Gastrocnemius medialis (tissue), 4 donors: ENCODE data around the gene ACOXL. TPM values are rescaled to one million over a fixed set of nuclear protein-coding genes. Genes with fewer than 3 reads are reported as not detected.
A peak's percentile ranks its signal among the peaks of the same experiment; 100 is the strongest.

Experiments used
- ATAC-seq, 2 donors: fragments of 150-250 bp; one replicate each; pipeline ENCODE4 v1.9.1; 2016
- DNase-seq, 2 donors: peaks; one replicate each; pipeline ENCODE4 v3.0.0-alpha.2; 2019
- H3K27ac ChIP-seq, 4 donors: fragments of 200-600 bp; sonication (generic); 1 replicate in 1 of 4; 2 replicates in 3 of 4; pipeline ENCODE4 v1.5.1; 2016 to 2018; ENCODE audit warnings: mild to moderate bottlenecking in 2 of 4, moderate library complexity in 1 of 4
- H3K27me3 ChIP-seq, 3 donors: fragments of 200-600 bp; sonication (generic) in 2 of 3; 1 replicate in 1 of 3; 2 replicates in 2 of 3; pipeline versions ENCODE4 v1.5.1 to v1.6.0; 2016 to 2019; ENCODE audit warnings: mild to moderate bottlenecking in 1 of 3, moderate library complexity in 1 of 3
- H3K36me3 ChIP-seq, 2 donors: fragments of 200-600 bp; sonication (generic) in 1 of 2; one replicate each; pipeline ENCODE4 v1.5.1; 2017 to 2018
- H3K4me1 ChIP-seq, 2 donors: fragments of 200-600 bp; sonication (generic) in 1 of 2; one replicate each; pipeline ENCODE4 v1.5.1; 2016 to 2017; ENCODE audit warnings: mild to moderate bottlenecking in 2 of 2
- H3K4me3 ChIP-seq, 4 donors: fragments of 200-600 bp; sonication (generic) in 3 of 4; 1 replicate in 1 of 4; 2 replicates in 3 of 4; pipeline ENCODE4 v1.5.1; 2016 to 2019; ENCODE audit warnings: mild to moderate bottlenecking in 2 of 4
- H3K9me3 ChIP-seq, 3 donors: fragments of 200-600 bp; sonication (generic) in 2 of 3; 1 replicate in 1 of 3; 2 replicates in 2 of 3; pipeline ENCODE4 v1.5.1; 2016 to 2019
- POLR2A ChIP-seq, 2 donors: fragments of 450-650 bp; IDR thresholded peaks; one replicate each; pipeline ENCODE4 v1.6.1; 2017; ENCODE audit warnings: antibody characterized with exemption in 2 of 2, mild to moderate bottlenecking in 2 of 2, moderate library complexity in 2 of 2
- in situ Hi-C, 4 donors: fragments of 200-750 bp; cut with MboI; loops; one replicate each; pipeline versions ENCODE4 v1.15.0 to v1.8.0; 2017; ENCODE audit warnings: low sequenced_read_pairs in 4 of 4
- intact Hi-C: fragments of 100-400 bp; cut with DNase I; formaldehyde crosslinking; loops from one replicate; pipeline ENCODE4 v1.15.1; 2023; ENCODE audit warnings: low total_unique reads
- total RNA-seq, 4 donors: library from RNA; depleted of rRNA; stranded (reverse); fragments of >200 nt; gene quantifications; one replicate each; pipeline versions ENCODE4 v1.1.0 to v1.2.3, GENCODE V29; 2016
- TF ChIP-seq, protein P1 (sequence below), 5 experiments: fragments of 450-650 bp in 3 of 5; fragments of 200-600 bp in 2 of 5; sonication (generic) in 2 of 5; IDR thresholded peaks in 4 of 5; conservative IDR thresholded peaks in 1 of 5; 1 replicate in 4 of 5; 2 replicates in 1 of 5; pipeline ENCODE4 v1.5.1; 2016 to 2019; ENCODE audit warnings: antibody characterized with exemption in 5 of 5, mild to moderate bottlenecking in 3 of 5, moderate library complexity in 3 of 5

The ACOXL gene
- total RNA-seq, 4 donors from 2014 or later: not detected

DNA sequence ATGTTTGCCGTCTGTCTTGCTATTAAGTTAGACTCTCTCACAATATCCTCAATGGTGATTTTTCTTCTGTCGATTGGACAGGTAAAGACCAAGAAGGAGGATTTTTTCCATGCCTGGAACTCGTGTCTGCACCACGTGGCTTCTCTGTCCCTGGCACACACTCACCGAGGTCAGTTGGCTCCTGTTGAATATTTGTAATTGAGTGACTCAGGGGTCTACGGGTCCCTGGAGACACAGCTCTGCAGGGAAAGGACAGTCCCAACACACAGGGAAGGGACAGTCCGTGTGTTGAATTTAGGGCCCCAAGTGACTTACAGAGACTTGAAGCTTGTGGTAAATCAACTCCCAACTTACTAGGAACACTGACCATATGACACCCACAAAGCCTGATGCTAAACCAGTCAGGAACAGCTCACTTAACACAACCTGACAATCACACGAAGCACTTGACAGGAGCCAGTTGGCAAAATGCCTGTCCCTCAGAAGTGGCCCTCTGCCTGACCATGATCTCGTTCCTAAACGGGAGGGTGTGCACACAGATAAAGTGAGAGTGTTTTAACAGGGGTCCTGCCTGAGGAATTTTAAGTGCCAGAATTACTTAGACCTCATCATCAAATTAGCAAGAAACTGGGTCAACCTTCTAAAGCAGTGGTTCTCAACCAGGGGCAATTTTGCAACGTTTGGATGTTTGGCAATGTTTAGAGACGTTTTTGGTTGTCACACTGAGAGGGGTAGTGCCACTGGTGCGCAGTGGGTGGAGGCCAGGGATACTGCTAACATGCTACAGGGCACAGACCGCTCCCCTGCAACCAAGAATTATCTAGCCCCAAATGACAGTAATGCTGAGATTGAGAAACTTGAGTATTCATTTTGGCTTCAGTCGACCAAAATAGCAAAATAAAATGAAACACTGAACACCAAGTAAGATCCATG lies 299.4 kb downstream of the ACOXL start:
- no peaks in the 10 kb centered on the region for H3K36me3 ChIP-seq
- intact Hi-C loops: no loop called here
- in situ Hi-C loops: no loop called here
- ATAC-seq: peak; percentile 66 to 78
- no peak overlapping the region for H3K27ac ChIP-seq
- no peaks in the 10 kb centered on the region for H3K27me3 ChIP-seq
- H3K4me3 ChIP-seq: no peak overlapping the region
- TF ChIP-seq, protein P1, sequence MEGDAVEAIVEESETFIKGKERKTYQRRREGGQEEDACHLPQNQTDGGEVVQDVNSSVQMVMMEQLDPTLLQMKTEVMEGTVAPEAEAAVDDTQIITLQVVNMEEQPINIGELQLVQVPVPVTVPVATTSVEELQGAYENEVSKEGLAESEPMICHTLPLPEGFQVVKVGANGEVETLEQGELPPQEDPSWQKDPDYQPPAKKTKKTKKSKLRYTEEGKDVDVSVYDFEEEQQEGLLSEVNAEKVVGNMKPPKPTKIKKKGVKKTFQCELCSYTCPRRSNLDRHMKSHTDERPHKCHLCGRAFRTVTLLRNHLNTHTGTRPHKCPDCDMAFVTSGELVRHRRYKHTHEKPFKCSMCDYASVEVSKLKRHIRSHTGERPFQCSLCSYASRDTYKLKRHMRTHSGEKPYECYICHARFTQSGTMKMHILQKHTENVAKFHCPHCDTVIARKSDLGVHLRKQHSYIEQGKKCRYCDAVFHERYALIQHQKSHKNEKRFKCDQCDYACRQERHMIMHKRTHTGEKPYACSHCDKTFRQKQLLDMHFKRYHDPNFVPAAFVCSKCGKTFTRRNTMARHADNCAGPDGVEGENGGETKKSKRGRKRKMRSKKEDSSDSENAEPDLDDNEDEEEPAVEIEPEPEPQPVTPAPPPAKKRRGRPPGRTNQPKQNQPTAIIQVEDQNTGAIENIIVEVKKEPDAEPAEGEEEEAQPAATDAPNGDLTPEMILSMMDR (IDR thresholded peaks at IDR 0.05 in 4 of 5, conservative IDR thresholded peaks at IDR 0.05 in 1 of 5): no peak
- TF ChIP-seq POLR2A (IDR thresholded peaks at IDR 0.05): no peak
- DNase-seq: no peak
- H3K9me3 ChIP-seq: no peaks in the 10 kb centered on the region
- peaks cover 0 to 11% of the 10 kb centered on the region in 2 donors for H3K4me1 ChIP-seq

DNA sequence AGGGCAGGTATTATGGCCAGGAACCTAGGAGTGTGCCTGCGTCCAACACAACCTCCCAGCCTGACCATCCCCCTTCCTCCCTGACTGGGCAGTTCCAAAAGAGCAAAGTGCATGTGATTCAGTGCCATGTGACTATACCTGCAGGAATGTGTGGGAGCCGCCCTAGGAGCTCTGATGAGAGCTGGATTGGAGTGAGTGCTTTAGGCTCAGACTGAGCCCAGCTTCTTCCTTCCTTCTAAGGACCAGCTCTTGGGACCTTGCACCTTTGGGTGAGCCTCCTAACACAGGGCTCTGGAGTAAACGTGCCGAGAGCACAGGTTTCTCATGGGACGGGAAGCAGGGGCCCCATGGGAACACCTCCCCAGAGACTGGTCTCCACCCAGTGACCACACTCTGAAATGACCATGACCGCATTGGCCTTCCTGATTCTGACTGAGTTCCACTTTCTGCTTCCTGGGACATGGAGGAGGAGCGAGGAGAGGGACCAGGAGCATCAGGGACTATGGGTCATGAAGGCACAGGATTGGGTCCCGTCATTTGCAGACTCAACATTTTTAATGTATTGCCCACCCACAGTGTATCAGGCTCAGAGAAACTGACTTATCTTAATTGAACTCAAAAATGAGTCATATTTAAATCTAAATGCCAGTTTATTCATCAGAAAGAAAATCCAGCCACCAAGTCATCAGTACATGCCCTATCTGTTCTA lies 300.5 kb downstream of the ACOXL start:
- H3K4me1 ChIP-seq: peaks cover 0 to 11% of the 10 kb centered on the region in 2 donors
- intact Hi-C loops: no loop called here
- H3K4me3 ChIP-seq: no peak overlapping the region
- no peaks in the 10 kb centered on the region for H3K27me3 ChIP-seq
- no peaks in the 10 kb centered on the region for H3K36me3 ChIP-seq
- TF ChIP-seq POLR2A (IDR thresholded peaks at IDR 0.05): no peak
- TF ChIP-seq, protein P1 (IDR thresholded peaks at IDR 0.05 in 4 of 5, conservative IDR thresholded peaks at IDR 0.05 in 1 of 5): no peak
- in situ Hi-C loops: no loop called here
- H3K9me3 ChIP-seq: no peaks in the 10 kb centered on the region
- ATAC-seq (no peak), DNase-seq (no peak)
- H3K27ac ChIP-seq: no peak overlapping the region

DNA sequence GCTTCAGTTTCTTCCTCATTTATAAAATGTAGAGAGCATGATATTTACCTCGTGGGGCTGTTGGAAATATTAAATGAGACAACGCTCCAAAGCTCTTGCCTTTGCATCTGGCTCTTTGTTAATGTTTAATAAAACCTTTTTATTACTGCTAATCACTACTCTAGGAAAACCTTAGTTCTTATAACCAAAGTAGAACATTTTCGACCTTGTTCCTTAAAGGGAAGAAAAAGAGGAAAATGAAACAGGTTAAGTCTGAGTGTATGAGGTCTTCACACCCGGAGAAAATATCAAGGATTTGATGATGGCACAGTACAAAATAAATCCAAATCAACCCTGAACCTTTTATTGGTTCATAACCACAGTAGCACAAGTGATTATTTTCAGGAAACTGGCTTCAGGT lies 301.8 kb downstream of the ACOXL start:
- H3K9me3 ChIP-seq: no peaks in the 10 kb centered on the region
- no peaks in the 10 kb centered on the region for H3K27me3 ChIP-seq
- ATAC-seq: no peak
- H3K27ac ChIP-seq: no peak overlapping the region
- no peak overlapping the region for H3K4me3 ChIP-seq
- no peaks in the 10 kb centered on the region for H3K36me3 ChIP-seq
- intact Hi-C loops: no loop called here
- no peak for DNase-seq
- peaks cover 0 to 11% of the 10 kb centered on the region in 2 donors for H3K4me1 ChIP-seq
- no peak for TF ChIP-seq POLR2A (IDR thresholded peaks at IDR 0.05)
- TF ChIP-seq, protein P1 (IDR thresholded peaks at IDR 0.05 in 4 of 5, conservative IDR thresholded peaks at IDR 0.05 in 1 of 5): no peak
- in situ Hi-C loops: no loop called here

DNA sequence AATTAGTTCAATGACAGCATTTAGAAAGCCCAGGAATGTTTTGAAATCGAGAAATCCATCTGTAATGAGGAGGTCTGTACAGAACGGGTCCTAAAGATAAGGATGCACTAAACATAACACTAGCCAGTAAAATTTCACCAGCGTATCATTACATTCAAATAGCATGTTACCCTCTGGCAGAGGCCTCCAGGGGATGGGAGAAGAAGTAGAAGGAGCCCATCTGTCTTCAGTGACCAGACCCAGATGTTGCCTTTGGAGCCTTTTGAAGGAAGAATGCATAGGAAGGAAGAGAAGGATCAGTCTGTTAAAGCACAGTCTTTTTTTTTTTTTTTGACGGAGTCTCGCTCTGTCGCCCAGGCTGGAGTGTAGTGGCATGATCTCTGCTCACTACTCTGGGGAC lies 302.2 kb downstream of the ACOXL start:
- Histone ChIP-seq H3K9me3 (no peaks in the 10 kb centered on the region), H3K27ac (no peak overlapping the region), H3K27me3 (no peaks in the 10 kb centered on the region), H3K36me3 (no peaks in the 10 kb centered on the region), H3K4me1 (peaks cover 0 to 11% of the 10 kb centered on the region in 2 donors), H3K4me3 (no peak overlapping the region)
- no peak for TF ChIP-seq POLR2A (IDR thresholded peaks at IDR 0.05)
- TF ChIP-seq, protein P1 (IDR thresholded peaks at IDR 0.05 in 4 of 5, conservative IDR thresholded peaks at IDR 0.05 in 1 of 5): no peak
- DNase-seq: no peak
- in situ Hi-C loops (no loop called here), intact Hi-C loops (no loop called here)
- ATAC-seq: no peak
